Measurements from ENCODE around the gene PRDM13.

- TF ChIP-seq CTCF (conservative IDR thresholded peaks at IDR 0.05; ENCODE audit: low read length) (no peak), EZH2phosphoT487 (IDR thresholded peaks at IDR 0.05; ENCODE audit: borderline replicate concordance) (no peak)
These were observed 56.0 kb downstream of the PRDM13 start for GRCh38 chr6:99662616-99663015.
